DMS53 (cell line): ENCODE data around the gene ZNF512B.
"Not testable (repeated sequence)": the region's sequence is repeated elsewhere in the genome, so short reads cannot be mapped to it uniquely, and the experiment has no call there.

Source experiments
- DNase-seq: peaks from one replicate; lab custom pipeline; 2025; lab: John Stamatoyannopoulos, UW

Gene ZNF512B

GRCh38 chr20:63962426-63963347 lies 7.0 kb downstream of the ZNF512B start:
- DNase-seq: no peak

DNA sequence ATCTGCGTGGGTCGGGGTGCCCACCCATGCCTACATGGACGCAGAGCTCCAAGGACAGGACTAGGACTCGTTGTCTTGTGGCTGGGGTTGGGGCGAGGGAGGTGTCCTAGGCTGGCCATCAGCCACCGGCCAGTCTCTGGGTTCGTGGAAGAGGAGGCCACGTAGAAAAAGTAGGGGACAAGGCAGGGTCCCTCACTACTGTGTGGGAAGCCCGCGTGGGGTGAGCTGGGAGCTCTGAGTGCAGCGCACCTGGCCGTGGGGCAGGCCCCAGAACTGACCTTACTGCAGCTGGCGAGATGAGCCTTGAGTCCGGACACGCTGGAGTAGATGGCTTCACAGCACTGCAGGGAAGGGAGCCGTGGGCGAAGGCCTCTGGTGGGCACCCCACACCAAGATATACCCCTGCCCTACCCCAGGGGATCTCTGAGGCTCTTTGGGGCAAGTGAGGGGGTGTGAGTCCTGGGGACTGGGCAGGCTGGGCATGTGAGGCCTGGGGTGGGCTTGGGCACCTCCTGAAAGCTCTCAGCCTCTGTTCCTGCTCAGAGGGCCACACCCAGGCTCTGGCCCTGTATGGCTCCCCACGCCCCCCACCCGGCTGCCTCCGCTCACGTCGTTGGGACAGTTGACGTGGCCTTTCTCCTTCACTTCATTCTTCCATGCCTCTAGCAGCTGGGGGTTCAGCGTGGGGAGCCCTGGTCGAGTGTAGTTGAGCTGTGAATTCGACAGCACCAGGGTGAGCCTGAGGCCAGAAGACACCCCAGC lies 7.9 kb downstream of the ZNF512B start:
- DNase-seq: no peak

DNA sequence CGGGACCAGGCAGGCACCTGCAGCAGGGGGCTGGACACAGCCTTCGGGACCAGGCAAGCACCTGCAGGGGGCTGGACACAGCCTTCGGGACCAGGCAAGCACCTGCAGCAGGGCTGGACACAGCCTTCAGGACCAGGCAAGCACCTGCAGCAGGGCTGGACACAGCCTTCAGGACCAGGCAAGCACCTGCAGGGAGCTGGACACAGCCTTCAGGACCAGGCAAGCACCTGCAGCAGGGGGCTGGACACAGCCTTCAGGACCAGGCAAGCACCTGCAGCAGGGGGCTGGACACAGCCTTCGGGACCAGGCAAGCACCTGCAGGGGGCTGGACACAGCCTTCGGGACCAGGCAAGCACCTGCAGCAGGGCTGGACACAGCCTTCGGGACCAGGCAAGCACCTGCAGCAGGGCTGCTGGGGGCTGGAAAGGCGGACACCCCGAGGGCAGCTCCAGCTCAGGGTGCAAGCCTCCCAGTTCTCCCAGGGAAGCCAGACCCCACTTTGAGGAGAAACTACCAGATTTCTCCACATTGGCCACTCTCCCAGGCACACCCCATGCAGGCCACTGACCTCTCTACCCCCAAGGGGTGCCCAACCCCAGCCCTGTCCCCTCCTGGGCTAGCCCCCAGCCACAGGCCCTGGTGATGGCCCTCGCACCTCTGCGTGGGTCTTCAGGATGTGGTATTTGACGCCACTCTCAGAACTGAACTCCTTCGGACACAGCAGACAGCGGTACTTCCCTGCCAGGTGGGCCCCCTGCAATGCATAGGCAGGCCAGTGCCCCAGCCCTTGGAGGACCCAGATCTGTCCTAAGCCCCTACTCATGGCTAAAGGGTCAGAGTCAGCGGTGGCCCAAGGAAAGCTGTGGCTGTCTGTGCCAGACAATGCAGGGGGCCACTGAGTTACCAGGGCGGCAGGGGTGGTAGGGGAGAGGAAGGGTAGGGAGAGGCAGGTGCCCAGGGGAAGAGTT lies 8.8 kb downstream of the ZNF512B start:
- not testable (repeated sequence) for DNase-seq

GRCh38 chr20:63959699-63960075 lies 10.0 kb downstream of the ZNF512B start:
- no peak for DNase-seq

GRCh38 chr20:63958964-63959698 lies 10.6 kb downstream of the ZNF512B start:
- no peak for DNase-seq

DNA sequence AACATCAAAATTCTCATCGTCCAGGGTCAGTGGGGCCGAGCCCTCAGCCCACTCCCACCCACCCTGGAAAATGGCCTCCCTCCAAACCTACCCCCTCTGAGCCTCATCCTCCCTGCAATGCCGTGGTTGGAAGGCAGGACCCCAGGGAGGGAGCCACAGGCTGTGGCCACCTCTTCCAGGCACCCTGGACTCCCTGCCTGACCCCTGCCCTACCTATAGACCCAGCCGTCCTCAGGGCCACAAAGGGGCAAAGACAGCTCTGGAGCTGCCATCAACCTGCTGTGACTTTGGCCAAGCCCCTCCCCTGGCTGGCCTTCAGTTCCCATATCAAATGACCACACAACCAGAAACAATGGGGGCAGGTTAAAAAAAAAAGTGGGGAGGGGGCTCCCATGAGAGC lies 11.3 kb downstream of the ZNF512B start:
- DNase-seq: no peak

- peak; percentile 88 for DNase-seq
These were observed 11.9 kb downstream of the ZNF512B start for GRCh38 chr20:63957690-63958441.

DNA sequence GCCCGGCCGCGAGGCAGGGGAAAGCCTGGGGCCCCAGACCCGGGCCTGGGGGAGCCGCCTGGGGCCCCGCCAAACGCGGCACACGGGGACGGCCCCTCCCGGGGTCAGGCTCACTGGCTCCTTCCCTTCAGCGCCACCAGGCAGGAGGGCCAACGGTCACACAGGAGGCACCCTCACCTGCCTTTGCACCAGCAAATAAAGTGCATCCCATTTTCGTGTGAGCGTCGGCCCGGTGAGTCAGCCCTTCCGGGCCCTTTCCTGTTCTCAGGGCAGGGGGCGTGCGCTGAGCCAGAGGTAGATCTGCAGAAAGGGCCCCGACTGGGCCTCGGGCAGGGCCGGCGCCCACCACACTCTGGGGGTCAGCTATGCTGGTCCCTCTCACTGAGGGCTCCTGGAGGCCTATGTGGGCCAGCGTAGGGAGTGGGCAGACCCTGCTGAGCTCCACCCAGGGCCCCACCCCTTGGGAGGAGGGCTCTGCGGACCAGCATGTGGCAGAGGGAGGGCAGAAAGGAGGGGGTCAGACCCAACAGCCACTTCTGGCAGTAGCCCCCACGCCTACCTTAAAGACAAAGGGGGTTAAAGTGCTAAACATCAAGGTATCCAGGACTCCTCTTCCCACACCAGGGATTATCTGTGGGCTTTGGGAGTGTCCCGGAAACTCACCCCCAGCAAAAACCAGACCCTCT lies 12.6 kb downstream of the ZNF512B start:
- peak; percentile 95 for DNase-seq

- no peak for DNase-seq
These were observed 13.1 kb downstream of the ZNF512B start for GRCh38 chr20:63956664-63957003.

GRCh38 chr20:63955827-63956663 lies 13.7 kb downstream of the ZNF512B start, which contains the start of gene UCKL1:
UCKL1 (minus strand) TSS chr20:63956416; CDS start chr20:63956372, 44 bp downstream.
- peak; percentile 97 for DNase-seq

DNA sequence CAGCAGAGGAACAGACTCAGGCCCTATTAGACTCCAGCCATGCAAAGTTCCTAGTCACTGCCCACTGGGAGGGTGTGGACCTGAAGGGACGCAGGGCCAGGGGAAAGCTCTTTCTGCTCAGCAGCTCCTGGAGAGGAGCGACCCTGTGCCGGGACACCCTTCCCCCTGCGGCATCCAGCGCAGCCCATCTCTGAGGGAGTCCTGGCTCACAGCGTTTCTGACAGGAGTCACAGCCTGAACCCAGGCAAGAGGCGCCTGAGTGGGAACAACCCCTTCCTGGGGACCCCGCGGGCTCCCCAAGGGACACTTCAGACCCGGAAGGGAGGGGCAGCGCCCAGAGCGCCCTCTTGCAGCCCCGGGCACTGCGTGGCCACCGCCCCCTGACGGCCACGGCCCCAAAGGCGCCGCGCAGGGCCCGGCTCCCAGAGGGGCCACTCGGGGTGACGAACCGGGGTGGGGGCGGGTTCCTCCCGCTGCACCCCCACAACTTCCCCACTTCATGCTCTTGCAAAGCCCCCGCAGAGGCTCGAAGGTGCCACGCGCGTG lies 14.4 kb downstream of the ZNF512B start:
- peak; percentile 65 for DNase-seq

DNA sequence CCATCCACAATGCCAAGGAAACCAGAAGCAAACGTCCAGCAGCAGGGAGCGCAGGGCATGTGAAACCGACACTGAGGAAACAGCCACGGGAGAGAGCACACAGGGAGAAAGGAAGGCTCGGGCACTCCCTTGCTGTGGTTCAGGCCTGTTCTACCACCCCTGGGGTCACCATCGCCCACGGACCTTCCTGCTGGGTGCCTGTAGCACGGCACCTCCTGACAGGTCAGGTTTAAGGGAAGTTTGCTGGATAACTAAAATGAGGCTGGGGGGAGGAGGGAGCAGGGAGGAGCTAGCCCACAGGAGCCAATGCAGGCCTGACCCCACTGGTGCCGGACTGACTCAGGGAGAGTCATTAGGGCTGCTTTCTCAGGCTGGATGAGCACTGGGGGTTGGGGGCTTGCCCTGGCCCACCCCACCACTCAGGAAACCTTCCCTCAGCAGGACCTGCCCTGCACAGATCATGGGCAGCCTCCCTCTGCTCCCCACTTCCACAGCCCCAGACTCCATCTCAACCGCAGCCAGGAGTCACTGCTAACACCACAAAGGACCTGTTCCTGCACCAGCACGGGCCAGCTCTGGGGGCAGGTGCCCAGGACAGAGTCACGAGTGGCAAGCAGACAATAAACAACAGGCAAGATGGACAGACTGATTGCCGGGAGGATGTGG lies 15.8 kb downstream of the ZNF512B start:
- DNase-seq: no peak

GRCh38 chr20:63952769-63953168 lies 17.0 kb downstream of the ZNF512B start:
- no peak for DNase-seq

- DNase-seq: no peak
These were observed 17.6 kb downstream of the ZNF512B start for GRCh38 chr20:63952210-63952535.

DNA sequence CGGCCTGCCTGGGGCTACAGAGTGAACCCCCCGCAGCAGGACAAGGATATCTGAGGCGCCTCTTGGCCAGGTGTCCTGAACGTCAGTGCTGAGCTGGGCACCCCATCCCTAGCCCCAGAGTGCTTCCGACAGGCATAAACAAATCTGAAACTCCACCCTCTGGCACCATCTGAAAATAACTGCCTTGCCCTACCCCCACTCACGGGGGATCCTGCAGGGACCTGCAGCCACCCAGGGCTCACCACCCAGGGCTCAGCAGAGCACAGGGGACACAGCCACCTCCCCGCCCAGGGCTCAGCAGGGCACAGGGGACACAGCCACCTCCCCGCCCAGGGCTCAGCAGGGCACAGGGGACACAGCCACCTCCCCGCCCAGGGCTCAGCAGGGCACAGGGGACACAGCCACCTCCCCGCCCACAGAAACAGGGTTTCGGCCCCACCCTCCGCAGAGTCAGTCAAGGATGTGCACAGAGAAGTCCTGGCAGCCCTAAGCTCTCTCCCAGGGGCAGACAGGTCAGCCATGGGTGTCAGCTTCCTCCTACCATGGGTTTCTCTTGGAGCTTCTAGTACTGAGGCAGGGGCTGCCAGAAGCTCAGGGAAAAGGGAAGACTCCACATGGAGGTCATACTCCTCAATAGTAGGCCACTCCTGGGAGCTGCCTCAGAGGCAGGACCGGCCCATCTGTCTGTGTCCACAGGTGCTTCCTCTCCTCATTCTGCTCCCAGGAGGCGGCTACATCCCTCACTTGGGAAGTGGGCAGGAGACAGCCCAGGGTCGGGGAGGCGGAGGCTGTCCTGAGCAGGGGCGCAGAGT lies 18.1 kb downstream of the ZNF512B start:
- no peak for DNase-seq

GRCh38 chr20:63950701-63951397 lies 18.9 kb downstream of the ZNF512B start:
- DNase-seq: no peak
